ENCODE data around the gene SYP. TPM values are rescaled to one million over a fixed set of nuclear protein-coding genes. Genes with fewer than 3 reads are reported as not detected.

SYP gene
- total and polyA plus RNA-seq, 9 of the 15 experiments (the other 6 are each of a cell fraction or from before 2014, with no cell fraction given) = 0.48 to 5.1 (median 2.6) TPM

- no peak for TF ChIP-seq NR0B1 (IDR thresholded peaks at IDR 0.05; ENCODE audit: partially characterized antibody)
- no peak for TF ChIP-seq ZNF311 (CRISPR knock-in tag; IDR thresholded peaks at IDR 0.05)
- peak; percentile 88 for TF ChIP-seq ZNF592 (IDR thresholded peaks at IDR 0.05)
- TF ChIP-seq CBX5 (IDR thresholded peaks at IDR 0.05; ENCODE audit: borderline replicate concordance, low read depth) = no peak
- TF ChIP-seq CBX3 (IDR thresholded peaks at IDR 0.05; ENCODE audit: borderline replicate concordance in 1 of 2, low read length in 2 of 2) = no peak; a peak in 1 of 3 replicates
- peak; percentile 75; the same call in 1 of the 2 replicates for TF ChIP-seq MYNN (IDR thresholded peaks at IDR 0.05)
- TF ChIP-seq MYNN (CRISPR knock-in tag; IDR thresholded peaks at IDR 0.05) = no peak
- peak; percentile 33; the same call in 1 of the 2 replicates for TF ChIP-seq XRCC5 (IDR thresholded peaks at IDR 0.05; ENCODE audit: low read depth, low read length)
- no peak for TF ChIP-seq ZNF609 (CRISPR knock-in tag; IDR thresholded peaks at IDR 0.05; ENCODE audit: borderline replicate concordance)
- peak; percentile 80 for TF ChIP-seq C11orf30 (IDR thresholded peaks at IDR 0.05; ENCODE audit: low read depth)
- no peak for TF ChIP-seq ZNF354B (CRISPR knock-in tag; IDR thresholded peaks at IDR 0.05)
- no peak for TF ChIP-seq CCAR2 (IDR thresholded peaks at IDR 0.05; ENCODE audit: low read depth, low read length)
- TF ChIP-seq FOXK1 (CRISPR knock-in tag; IDR thresholded peaks at IDR 0.05; ENCODE audit: borderline replicate concordance) = no peak
- TF ChIP-seq ZNF778 (CRISPR knock-in tag; IDR thresholded peaks at IDR 0.05) = no peak
- TF ChIP-seq STAG1 (CRISPR knock-in tag; IDR thresholded peaks at IDR 0.05; ENCODE audit: borderline replicate concordance) = no peak
- no peak for TF ChIP-seq ZNF668 (CRISPR knock-in tag; IDR thresholded peaks at IDR 0.05)
- TF ChIP-seq RBM25 (IDR thresholded peaks at IDR 0.05; ENCODE audit: low read depth, low read length, severe bottlenecking) = no peak
- 0 out of 2 replicates have a peak, but pooled peaks have one; percentile 14 for TF ChIP-seq ZBTB17 (CRISPR knock-in tag; IDR thresholded peaks at IDR 0.05)
Observed at GRCh38 chrX:49166914-49167739, 32.9 kb downstream of the SYP start (continued).
